K562 (cell line): Measurements from ENCODE around the gene SLC39A9. TPM values are rescaled to one million over a fixed set of nuclear protein-coding genes. Genes with fewer than 3 reads are reported as not detected.

Source experiments
- ATAC-seq: fragments of 200-7000 bp; cut with Tn5 transposase; 3 replicates; pipeline ENCODE4 v1.9.1; 2020; ENCODE audit warnings: moderate library complexity
- BruUV-seq: library from RNA; stranded (reverse); fragments of 400-500 nt; replicated peaks from 2 replicates; lab custom pipeline; 2021; lab: Mats Ljungman, UMichigan
- CTCF ChIA-PET: fragments of 300-600 bp; formaldehyde crosslinking; extraction: SDS; loops from one replicate; lab custom pipeline; 2021; ENCODE audit warnings: low intra/inter-chr PET ratio; lab: Yijun Ruan, JAX
- POLR2A ChIA-PET: fragments of 300-600, 350-650 bp; sonication (Branson Sonifier 250); formaldehyde crosslinking; extraction: SDS; loops from one replicate; lab custom pipeline; 2021; ENCODE audit warnings: antibody characterized with exemption, inconsistent platforms; lab: Yijun Ruan, JAX
- DNase-seq, 4 experiments: peaks; one replicate each; pipeline versions ENCODE4 v3.0.0 to v3.0.0-alpha.2; 2011 to 2018; ENCODE audit warnings: low spot score in 3 of 4, mixed read lengths in 3 of 4; ENCODE audit errors: extremely low read depth in 1 of 4
- FAIRE-seq: peaks from 2 replicates; lab custom pipeline; 2011; peaks lifted over from hg19 to GRCh38; lab: Jason Lieb, UNC
- H2AFZ ChIP-seq: 2 replicates; pipeline ENCODE4 v1.6.0; 2011; ENCODE audit warnings: low read depth, low read length, control low read depth, inconsistent platforms
- H3K27ac ChIP-seq: fragments of 200-600 bp; 3 replicates; pipeline ENCODE4 v1.8.0; 2011; ENCODE audit warnings: low read depth, mild to moderate bottlenecking, control low read depth, inconsistent platforms, low read length, moderate library complexity, mixed read lengths; ENCODE audit errors: extremely low read depth
- H3K27me3 ChIP-seq, 2 experiments: fragments of 300-600 bp in 1 of 2; 2 replicates in 1 of 2; 3 replicates in 1 of 2; pipeline versions ENCODE4 v1.6.0 to v1.8.0; 2011; ENCODE audit warnings: inconsistent platforms in 2 of 2, low read length in 2 of 2, mild to moderate bottlenecking in 1 of 2, mixed read lengths in 1 of 2, moderate library complexity in 1 of 2; ENCODE audit not compliant: control insufficient read depth in 2 of 2, insufficient read depth in 2 of 2
- H3K36me3 ChIP-seq: fragments of 300-600 bp; 3 replicates; pipeline ENCODE4 v1.8.0; 2011; ENCODE audit warnings: mild to moderate bottlenecking, low read length, inconsistent platforms; ENCODE audit not compliant: control insufficient read depth, insufficient read depth
- H3K4me1 ChIP-seq, 2 experiments: fragments of 200-600 bp in 1 of 2; replicated peaks in 1 of 2; 2 replicates in 1 of 2; 3 replicates in 1 of 2; pipeline versions ENCODE4 v1.5.1 to v1.8.0; 2011; ENCODE audit warnings: inconsistent platforms in 2 of 2, low read length in 2 of 2, mild to moderate bottlenecking in 1 of 2, mixed read lengths in 1 of 2, moderate library complexity in 1 of 2; ENCODE audit not compliant: control insufficient read depth in 2 of 2, insufficient read depth in 2 of 2
- H3K4me2 ChIP-seq: 2 replicates; pipeline ENCODE4 v1.6.1; 2011; ENCODE audit warnings: low read length, control low read depth, inconsistent platforms, mixed read lengths; ENCODE audit not compliant: insufficient read depth
- H3K4me3 ChIP-seq: fragments of 200-600 bp; sonication (generic), shearing (Covaris generic); 2 replicates; pipeline ENCODE4 v1.5.1; 2016; ENCODE audit warnings: control low read depth, inconsistent platforms
- H3K79me2 ChIP-seq: fragments of 200-600 bp; 3 replicates; pipeline ENCODE4 v1.8.0; 2011; ENCODE audit warnings: low read length, inconsistent platforms; ENCODE audit not compliant: control insufficient read depth, insufficient read depth
- H3K9ac ChIP-seq, 2 experiments: 2 replicates each; pipeline versions ENCODE4 v1.6.0 to v1.6.1; 2011; ENCODE audit warnings: low read depth in 2 of 2, low read length in 2 of 2, control low read depth in 1 of 2, inconsistent platforms in 1 of 2, mild to moderate bottlenecking in 1 of 2, mixed read lengths in 1 of 2; ENCODE audit not compliant: insufficient read depth in 1 of 2
- H3K9me1 ChIP-seq: one replicate; pipeline ENCODE4 v1.6.0; 2011; ENCODE audit warnings: inconsistent platforms, mild to moderate bottlenecking, low read length, moderate library complexity; ENCODE audit not compliant: control insufficient read depth, insufficient read depth
- H3K9me3 ChIP-seq: replicated peaks from 2 replicates; pipeline ENCODE4 v1.5.1; 2011; ENCODE audit warnings: low read depth, low read length, inconsistent platforms; ENCODE audit not compliant: control insufficient read depth, insufficient read depth
- H4K20me1 ChIP-seq: replicated peaks from 2 replicates; pipeline ENCODE4 v1.6.1; 2011; ENCODE audit warnings: low read length, inconsistent platforms, mixed read lengths; ENCODE audit not compliant: control insufficient read depth, insufficient read depth
- ELK3 ChIP-seq: fragments of 450-650 bp; formaldehyde crosslinking; IDR thresholded peaks from 2 replicates; pipeline ENCODE4 v1.4.0; 2020; ENCODE audit warnings: mild to moderate bottlenecking
- NCOA4 ChIP-seq: fragments of 450-650 bp; IDR thresholded peaks from 2 replicates; pipeline ENCODE4 v1.6.1; 2018; ENCODE audit warnings: mild to moderate bottlenecking; ENCODE audit not compliant: partially characterized antibody
- SMAD1 ChIP-seq: fragments of 150-350 bp; IDR thresholded peaks from 2 replicates; pipeline ENCODE4 v1.6.1; 2014; ENCODE audit warnings: low read length, low read depth; ENCODE audit not compliant: partially characterized antibody
- SRSF7 ChIP-seq: fragments of 200-400 bp; formaldehyde crosslinking; optimal IDR thresholded peaks from 2 replicates; pipeline ENCODE3; 2017; ENCODE audit warnings: mild to moderate bottlenecking, low read depth, low read length
- ZNF551 ChIP-seq: fragments of 250-450 bp; sonication (Bioruptor Pico); IDR thresholded peaks from 2 replicates; pipeline ENCODE4 v1.5.0; 2021; ENCODE audit warnings: mild to moderate bottlenecking, moderate library complexity
- ZNF766 ChIP-seq: fragments of 200-800 bp; sonication (Bioruptor generic); conservative IDR thresholded peaks from 2 replicates; pipeline ENCODE4 v1.6.1; 2016; ENCODE audit warnings: missing genetic modification characterization, missing compliant biosample characterization
- WGBS: fragments of 100-300 bp; shearing (Covaris generic); methylation state at CpG from one replicate; pipeline ENCODE4 v1.1.6; 2016; ENCODE audit warnings: low coverage, mixed read lengths; ENCODE audit not compliant: insufficient coverage; ENCODE audit errors: missing lambda C conversion rate; 5-methylcytosine and 5-hydroxymethylcytosine counted together
- in situ Hi-C: fragments of 300-500 bp; cut with MboI; formaldehyde crosslinking; loops from 4 replicates; pipeline ENCODE4 v1.15.0; 2018; ENCODE audit warnings: inconsistent platforms, mixed read lengths
- intact Hi-C: fragments of 100-400 bp; cut with micrococcal nuclease; formaldehyde crosslinking; loops from 2 replicates; pipeline ENCODE4 v1.14.2; 2022
- polyA plus RNA-seq, 8 experiments: library from polyadenylated mRNA; depleted of rRNA in 4 of 8; stranded (reverse) in 5 of 8; unstranded in 3 of 8; fragments of >200 nt; fragmentation: Nextera tagmentation in 2 of 8; fragmentation: Illumina TruSeq in 1 of 8; extraction: Ambion mirVana in 2 of 8; extraction: Trizol in 1 of 8; gene quantifications; 2 replicates each; pipeline versions ENCODE4 v1.2.1 to v1.2.3, GENCODE V29; 2011 to 2014; ENCODE audit warnings: inconsistent platforms in 1 of 8, missing spikeins in 1 of 8
- total RNA-seq, 7 experiments: library from RNA; depleted of rRNA in 6 of 7; stranded (reverse); fragments of >200 nt in 6 of 7; fragmentation: Illumina TruSeq in 2 of 7; extraction: Trizol in 2 of 7; gene quantifications; 2 replicates each; pipeline versions ENCODE4 v1.2.1 to v1.2.3, GENCODE V29; 2011 to 2021; ENCODE audit warnings: low replicate concordance in 1 of 7

SLC39A9 gene
- total and polyA plus RNA-seq, 9 of the 15 experiments (the other 6 are each of a cell fraction or from before 2014, with no cell fraction given) = 18.4 to 66.0 (median 32.5) TPM

- TF ChIP-seq NCOA4 = no peak
- TF ChIP-seq ELK3 (CRISPR knock-in tag) = no peak
- TF ChIP-seq ZNF766 (CRISPR knock-in tag) = no peak
- TF ChIP-seq SMAD1 = no peak
- no peak for TF ChIP-seq ZNF551 (CRISPR knock-in tag)
These were observed 73.4 kb downstream of the SLC39A9 start (continued) for GRCh38 chr14:69471916-69472315.

GRCh38 chr14:69473260-69473659, 74.8 kb downstream of the SLC39A9 start:
- FAIRE-seq (no peak), ATAC-seq (no peak), DNase-seq (no peak)
- Histone ChIP-seq H2AFZ (no peak overlapping the region), H3K4me2 (no peak overlapping the region), H3K27ac (no peak overlapping the region), H3K9me1 (no peaks in the 10 kb centered on the region), H3K4me1 (no peaks in the 10 kb centered on the region; a peak in 1 of 5 replicates), H3K9me3 (no peaks in the 10 kb centered on the region), H3K4me3 (no peak overlapping the region), H3K79me2 (no peaks in the 10 kb centered on the region), H3K27me3 (peaks cover 10 to 19% of the 10 kb centered on the region in 2 experiments; a peak in 2 of 5 replicates), H4K20me1 (no peaks in the 10 kb centered on the region), H3K9ac (no peak overlapping the region), H3K36me3 (no peaks in the 10 kb centered on the region)
- ChIA-PET CTCF (interaction anchor here (0.7 kb wide), 1 partner anchor 25 kb away, joined by 3 read pairs; no protein-coding TSS in a partner anchor), POLR2A (no interaction called here)
- in situ Hi-C loops (loop anchor here (25.0 kb wide), 2 partner anchors 211 to 611 kb away; partner anchors contain the start of gene GALNT16), intact Hi-C loops (no loop called here)
- 0% methylated on average over 1 of the region's 3 CpGs for WGBS
- BruUV-seq = no TSS peak
- TF ChIP-seq SRSF7 = no peak
